MG63 (cell line): ENCODE results near the gene MYL12A. TPM values are rescaled to one million over a fixed set of nuclear protein-coding genes. Genes with fewer than 3 reads are reported as not detected.
"Not testable (repeated sequence)": the region's sequence is repeated elsewhere in the genome, so short reads cannot be mapped to it uniquely, and the experiment has no call there.

Experiments used
- DNase-seq: peaks from one replicate; pipeline ENCODE4 v3.0.0-alpha.2; 2020
- H3K27me3 ChIP-seq: fragments of 250-450 bp; sonication (Bioruptor Pico); 2 replicates; pipeline ENCODE4 v1.5.1; 2020; ENCODE audit warnings: mild to moderate bottlenecking, moderate library complexity
- H3K36me3 ChIP-seq: fragments of 250-450 bp; sonication (Bioruptor Pico); 2 replicates; pipeline ENCODE4 v1.5.1; 2020; ENCODE audit warnings: mild to moderate bottlenecking, moderate library complexity
- H3K4me3 ChIP-seq: fragments of 250-450 bp; sonication (Bioruptor Pico); 2 replicates; pipeline ENCODE4 v1.5.1; 2020; ENCODE audit warnings: mild to moderate bottlenecking, moderate library complexity
- H3K9me3 ChIP-seq: fragments of 250-450 bp; sonication (Bioruptor Pico); 2 replicates; pipeline ENCODE4 v1.5.1; 2020; ENCODE audit warnings: mild to moderate bottlenecking, moderate library complexity
- total RNA-seq: library from RNA; depleted of rRNA; stranded (reverse); fragments of >200 nt; shearing (Covaris generic); gene quantifications from 2 replicates; pipeline ENCODE4 v1.2.3, GENCODE V29; 2014; ENCODE audit warnings: low replicate concordance

MYL12A gene
- total RNA-seq, 1 experiment from 2014 or later = 1,020 TPM

DNA sequence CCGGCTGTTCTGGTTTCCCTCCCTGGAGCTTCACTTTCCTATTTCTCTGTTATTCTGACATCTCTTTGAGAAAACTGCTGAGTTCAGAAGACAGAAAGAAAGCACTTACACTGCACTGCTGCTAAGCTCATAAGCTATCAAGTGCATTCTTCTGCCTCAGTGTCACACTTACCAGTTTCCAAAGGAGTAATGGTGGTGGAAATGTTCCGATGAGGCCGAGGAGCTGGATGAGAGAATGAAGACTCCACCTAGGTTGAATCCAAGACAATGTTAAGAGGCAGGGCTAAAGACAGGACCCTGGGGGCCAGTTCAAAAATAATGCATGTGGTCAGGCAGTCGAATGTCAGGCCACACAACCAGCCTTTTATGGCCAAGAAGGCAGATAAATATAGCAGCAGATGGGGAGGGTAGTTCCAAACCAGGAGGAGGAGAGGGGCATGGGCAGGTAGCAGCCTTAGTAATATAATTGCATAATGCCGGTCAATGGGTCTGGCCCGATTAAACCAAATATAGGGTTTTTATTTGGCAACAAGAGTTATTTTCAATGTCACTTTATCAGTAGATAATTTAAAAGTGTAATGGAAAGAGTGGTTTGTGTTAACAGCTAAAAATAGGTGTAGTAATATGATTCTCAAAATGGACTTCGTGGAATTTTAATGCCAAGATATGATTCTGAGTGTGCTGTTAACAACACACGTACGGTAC, 27.8 kb upstream of the MYL12A start, which contains the start of gene MYOM1:
Gene MYOM1, minus strand, starts transcription at position 338 of the 705 bp plus-strand sequence. CDS start 4,745 bp downstream, outside the sequence.
- Histone ChIP-seq H3K36me3 (no peaks in the 10 kb centered on the region), H3K9me3 (no peaks in the 10 kb centered on the region), H3K4me3 (no peak within 1 kb of the TSS), H3K27me3 (peaks cover 2% of the 10 kb centered on the region; the same call in 1 of the 2 replicates)
- no peak for DNase-seq

GRCh38 chr18:3220868-3221267, 26.7 kb upstream of the MYL12A start:
- not testable (repeated sequence) for H3K4me3 ChIP-seq, H3K27me3 ChIP-seq, DNase-seq, H3K36me3 ChIP-seq, H3K9me3 ChIP-seq

GRCh38 chr18:3221496-3221895, 26.1 kb upstream of the MYL12A start:
- no peaks in the 10 kb centered on the region for H3K9me3 ChIP-seq
- no peaks in the 10 kb centered on the region for H3K36me3 ChIP-seq
- H3K27me3 ChIP-seq = peaks cover 2% of the 10 kb centered on the region; the same call in 1 of the 2 replicates
- no peak overlapping the region for H3K4me3 ChIP-seq
- no peak for DNase-seq

- H3K27me3 ChIP-seq = peaks cover 2% of the 10 kb centered on the region; the same call in 1 of the 2 replicates
- H3K36me3 ChIP-seq = no peaks in the 10 kb centered on the region
- no peak overlapping the region for H3K4me3 ChIP-seq
- H3K9me3 ChIP-seq = no peaks in the 10 kb centered on the region
- no peak for DNase-seq
Observed at GRCh38 chr18:3223356-3223755, 24.2 kb upstream of the MYL12A start.

GRCh38 chr18:3224223-3224622, 23.4 kb upstream of the MYL12A start:
- no peak for DNase-seq
- H3K36me3 ChIP-seq = no peaks in the 10 kb centered on the region
- peaks cover 2% of the 10 kb centered on the region; the same call in 1 of the 2 replicates for H3K27me3 ChIP-seq
- H3K9me3 ChIP-seq = no peaks in the 10 kb centered on the region
- H3K4me3 ChIP-seq = no peak overlapping the region

- DNase-seq = no peak
- H3K9me3 ChIP-seq = no peaks in the 10 kb centered on the region
- H3K4me3 ChIP-seq = no peak overlapping the region
- H3K27me3 ChIP-seq = peaks cover 2% of the 10 kb centered on the region; the same call in 1 of the 2 replicates
- no peaks in the 10 kb centered on the region for H3K36me3 ChIP-seq
Observed at GRCh38 chr18:3225588-3225987, 22.0 kb upstream of the MYL12A start.

DNA sequence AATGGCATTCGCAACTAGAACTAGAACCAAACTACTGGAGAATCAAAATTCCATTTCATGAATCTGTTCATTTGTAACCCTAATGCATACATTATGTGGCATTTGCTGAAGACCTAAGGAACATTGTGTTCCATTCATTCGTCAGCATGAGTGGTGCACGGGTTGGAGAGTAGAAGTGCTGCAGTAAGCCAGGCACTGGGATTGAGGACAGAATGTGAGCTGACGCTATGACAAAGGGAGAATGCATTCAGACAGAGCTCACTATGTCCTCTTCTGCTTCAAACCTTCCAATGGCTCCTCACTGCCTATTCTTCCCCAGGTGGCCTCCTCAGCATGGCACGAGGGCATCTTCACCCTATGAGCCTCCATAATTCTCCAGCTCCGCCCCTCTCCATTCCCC, 21.6 kb upstream of the MYL12A start:
- Histone ChIP-seq H3K27me3 (peaks cover 2% of the 10 kb centered on the region; the same call in 1 of the 2 replicates), H3K9me3 (no peaks in the 10 kb centered on the region), H3K36me3 (no peaks in the 10 kb centered on the region), H3K4me3 (no peak overlapping the region)
- DNase-seq = no peak

DNA sequence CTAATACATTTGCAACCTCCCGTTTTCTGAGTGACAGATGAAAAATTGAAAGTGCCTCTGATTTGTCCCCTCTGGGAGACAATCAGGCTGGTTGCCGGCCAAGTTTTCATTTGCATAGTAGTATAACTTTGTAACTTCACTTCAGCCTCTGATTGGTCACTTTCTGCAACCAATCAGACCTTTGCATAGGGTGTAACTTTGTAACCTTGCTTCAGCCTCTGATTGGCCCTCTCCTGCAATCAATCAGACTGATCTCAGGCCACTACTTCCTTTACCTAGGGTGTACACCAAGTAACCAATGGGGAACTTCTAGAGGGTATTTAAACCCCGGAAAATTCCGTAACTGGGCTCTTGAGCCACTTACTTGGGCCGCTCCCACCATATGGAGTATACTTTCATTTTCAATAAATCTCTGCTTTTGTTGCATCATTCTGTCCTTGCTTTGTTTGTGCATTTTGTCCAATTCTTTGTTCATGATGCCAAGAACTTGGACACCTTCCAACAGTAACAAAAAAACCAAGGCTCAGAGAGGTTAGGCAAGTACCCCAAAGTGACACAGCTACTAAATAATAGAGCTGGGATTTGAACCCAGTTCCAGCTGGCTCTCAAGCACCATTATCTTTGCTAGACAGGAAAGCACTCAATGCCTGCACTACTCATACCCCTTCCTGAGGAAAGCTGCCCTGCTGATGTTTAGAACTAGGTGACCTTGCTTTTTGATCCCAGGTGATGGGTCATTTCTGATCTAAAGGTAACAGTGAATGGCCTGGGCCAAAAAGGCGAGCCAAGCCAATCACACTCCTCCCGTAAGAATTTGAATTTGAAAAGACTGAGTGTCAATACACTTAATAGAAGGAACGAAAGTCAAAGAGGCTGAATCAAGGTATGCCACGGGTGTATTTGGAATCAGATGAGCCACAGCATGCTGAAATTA, 16.9 kb upstream of the MYL12A start:
- no peaks in the 10 kb centered on the region for H3K36me3 ChIP-seq
- no peaks in the 10 kb centered on the region for H3K9me3 ChIP-seq
- H3K27me3 ChIP-seq = no peaks in the 10 kb centered on the region
- DNase-seq = peak; percentile 16
- H3K4me3 ChIP-seq = no peak overlapping the region

DNA sequence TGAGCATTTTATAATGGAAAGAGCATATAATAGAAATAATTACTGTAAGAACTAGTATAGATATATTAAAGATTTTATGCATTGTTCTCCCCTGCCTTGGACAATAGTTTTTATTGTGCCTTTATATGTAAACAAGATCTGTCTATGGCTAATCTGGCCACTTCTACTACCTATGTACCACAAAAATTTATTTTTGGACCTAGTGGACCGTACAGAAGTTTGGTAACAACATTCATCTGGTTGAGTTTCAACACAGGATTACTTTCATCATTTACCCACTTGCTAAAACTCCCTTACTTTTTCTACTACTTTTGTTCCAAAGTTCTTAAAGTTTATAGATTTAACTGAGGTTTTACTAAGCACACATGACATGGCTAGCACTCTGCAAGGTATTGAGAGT, 14.6 kb upstream of the MYL12A start:
- Histone ChIP-seq H3K27me3 (no peaks in the 10 kb centered on the region), H3K4me3 (no peak overlapping the region), H3K9me3 (no peaks in the 10 kb centered on the region), H3K36me3 (no peaks in the 10 kb centered on the region)
- DNase-seq = no peak

DNA sequence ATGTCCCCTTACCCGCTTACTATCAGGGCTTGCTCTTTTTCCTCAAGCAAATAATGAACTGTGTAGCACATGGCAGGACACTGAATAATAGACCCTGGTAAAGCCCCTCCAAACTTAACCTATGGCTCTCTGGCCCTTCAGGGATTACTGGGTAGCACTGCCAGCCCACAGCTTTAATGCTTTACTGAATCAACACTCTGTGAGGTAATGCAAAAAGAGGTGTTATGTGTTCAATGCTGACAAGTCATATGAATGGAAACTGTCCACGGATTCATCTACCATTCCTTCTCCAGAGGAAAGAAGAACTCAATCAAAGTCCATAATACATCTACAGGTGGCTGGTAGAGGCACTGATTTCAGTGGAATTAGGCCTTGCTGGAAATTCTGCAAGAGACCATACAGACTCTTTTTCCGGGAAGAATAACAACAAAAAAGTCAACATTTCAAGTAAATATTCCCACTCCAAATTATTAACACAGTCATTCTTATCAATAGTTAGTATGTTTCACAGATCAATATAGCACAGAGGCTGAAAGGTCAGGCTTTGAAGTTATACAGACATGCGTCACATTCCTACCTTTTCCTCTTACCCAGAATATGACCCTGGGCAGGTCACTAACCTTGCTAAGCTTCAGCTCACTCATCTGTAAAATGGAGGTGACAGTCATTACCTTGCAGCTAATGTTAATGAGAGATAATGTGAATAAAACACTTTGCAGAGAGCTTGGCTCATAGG, 14.0 kb upstream of the MYL12A start:
- Histone ChIP-seq H3K27me3 (no peaks in the 10 kb centered on the region), H3K36me3 (no peaks in the 10 kb centered on the region), H3K9me3 (no peaks in the 10 kb centered on the region), H3K4me3 (no peak overlapping the region)
- no peak for DNase-seq

GRCh38 chr18:3234457-3234856, 13.1 kb upstream of the MYL12A start:
- no peaks in the 10 kb centered on the region for H3K27me3 ChIP-seq
- H3K4me3 ChIP-seq = no peak overlapping the region
- H3K36me3 ChIP-seq = no peaks in the 10 kb centered on the region
- DNase-seq = no peak
- H3K9me3 ChIP-seq = no peaks in the 10 kb centered on the region

GRCh38 chr18:3235846-3236245, 11.8 kb upstream of the MYL12A start:
- Histone ChIP-seq H3K9me3 (no peaks in the 10 kb centered on the region), H3K27me3 (no peaks in the 10 kb centered on the region), H3K4me3 (no peak overlapping the region), H3K36me3 (no peaks in the 10 kb centered on the region; the same call in 1 of the 2 replicates)
- no peak for DNase-seq

GRCh38 chr18:3236470-3236869, 11.1 kb upstream of the MYL12A start:
- no peak overlapping the region for H3K4me3 ChIP-seq
- H3K36me3 ChIP-seq = no peaks in the 10 kb centered on the region; the same call in 1 of the 2 replicates
- no peaks in the 10 kb centered on the region for H3K27me3 ChIP-seq
- no peaks in the 10 kb centered on the region for H3K9me3 ChIP-seq
- DNase-seq = no peak

DNA sequence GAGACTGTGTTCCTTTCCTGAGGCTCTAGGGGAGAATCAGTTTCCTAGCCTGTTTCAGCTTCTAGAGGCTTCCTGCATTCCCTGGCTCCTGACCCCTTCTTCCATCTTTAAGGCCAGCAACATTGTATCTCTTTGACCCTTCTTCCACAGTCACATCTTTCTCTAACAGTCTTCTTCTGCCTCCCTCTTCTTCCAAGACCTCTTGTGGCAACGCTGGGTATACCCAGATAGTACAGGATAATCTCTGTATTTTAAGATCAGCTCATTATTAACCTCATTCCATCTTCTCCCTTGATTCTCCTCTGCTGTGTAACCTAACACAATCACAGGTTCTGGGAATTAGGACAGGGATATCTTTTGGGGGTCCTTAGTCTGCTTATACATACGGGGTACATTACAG, 8.9 kb upstream of the MYL12A start:
- H3K27me3 ChIP-seq = no peaks in the 10 kb centered on the region
- H3K36me3 ChIP-seq = no peaks in the 10 kb centered on the region; the same call in 1 of the 2 replicates
- DNase-seq = no peak
- no peaks in the 10 kb centered on the region for H3K9me3 ChIP-seq
- no peak overlapping the region for H3K4me3 ChIP-seq

- Histone ChIP-seq H3K9me3 (no peaks in the 10 kb centered on the region), H3K36me3 (peaks cover 24% of the 10 kb centered on the region), H3K4me3 (peak overlapping the region; percentile 100), H3K27me3 (no peaks in the 10 kb centered on the region)
- DNase-seq = no peak
Observed at GRCh38 chr18:3245185-3245564, 2.4 kb upstream of the MYL12A start.

DNA sequence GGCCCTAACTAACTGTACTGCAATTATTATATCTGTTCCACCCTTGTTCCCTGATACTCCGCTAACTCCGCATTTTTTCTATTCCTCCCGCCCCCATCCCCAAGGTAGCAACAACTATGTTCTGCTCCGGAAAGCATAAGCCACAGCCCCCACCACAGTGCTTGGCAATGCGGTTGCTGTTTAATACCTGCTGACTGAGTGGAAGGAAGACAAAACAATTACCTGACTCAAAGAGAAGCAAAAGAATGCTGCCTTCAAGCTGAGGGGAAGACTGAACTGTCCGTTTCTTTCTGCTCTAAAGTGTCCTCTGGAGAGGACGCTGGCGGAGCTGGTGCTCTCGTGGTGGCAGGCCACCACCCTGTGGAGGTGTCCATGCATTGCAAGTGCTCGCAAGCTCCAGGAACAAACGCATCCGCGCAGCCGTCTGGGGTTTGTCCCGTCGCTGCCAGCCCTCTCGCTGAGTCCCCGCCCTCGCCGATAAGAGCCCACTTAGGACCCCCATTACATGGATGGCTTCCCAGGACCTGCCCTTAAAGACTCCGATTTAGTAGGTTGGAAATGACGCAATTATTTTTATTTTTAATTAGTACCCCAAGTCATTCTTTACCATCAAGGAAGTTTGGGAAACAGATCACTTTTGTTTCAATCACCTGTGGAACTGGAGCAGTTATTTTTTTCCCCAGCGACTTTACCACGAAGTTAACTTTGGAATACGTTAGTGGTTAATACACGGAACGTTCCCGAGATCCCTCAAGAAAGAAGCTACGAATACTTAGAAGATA, 1.6 kb upstream of the MYL12A start:
- Histone ChIP-seq H3K9me3 (no peaks in the 10 kb centered on the region), H3K27me3 (no peaks in the 10 kb centered on the region), H3K36me3 (peaks cover 32% of the 10 kb centered on the region), H3K4me3 (peak overlapping the region; percentile 100)
- DNase-seq = peak; percentile 82
